ENCODE results near the gene ZFPM1.

The ZFPM1 gene

GRCh38 chr16:88549671-88550245 is 96.7 kb downstream of the ZFPM1 start:
- peak; percentile 26 for DNase-seq

- DNase-seq: peak; percentile 57
Observed at GRCh38 chr16:88550246-88550661, 97.2 kb downstream of the ZFPM1 start.

GRCh38 chr16:88552166-88552565 is 99.1 kb downstream of the ZFPM1 start:
- no peak for DNase-seq

- no peak for DNase-seq
Observed at GRCh38 chr16:88552815-88553214, 99.7 kb downstream of the ZFPM1 start.

GRCh38 chr16:88553739-88554138 is 100.7 kb downstream of the ZFPM1 start:
- DNase-seq: no peak

- DNase-seq: no peak
Observed at GRCh38 chr16:88554711-88555264, 101.7 kb downstream of the ZFPM1 start.

GRCh38 chr16:88556294-88556988 is 103.4 kb downstream of the ZFPM1 start:
- DNase-seq: no peak

GRCh38 chr16:88558457-88559442 is 105.7 kb downstream of the ZFPM1 start:
- DNase-seq: no peak

- peak; percentile 7 for DNase-seq
Observed at GRCh38 chr16:88560714-88561484, 107.8 kb downstream of the ZFPM1 start.

GRCh38 chr16:88561485-88562359 is 108.6 kb downstream of the ZFPM1 start:
- peak; percentile 58 for DNase-seq

GRCh38 chr16:88566158-88566557 is 113.1 kb downstream of the ZFPM1 start:
- no peak for DNase-seq

- no peak for DNase-seq
Observed at GRCh38 chr16:88568710-88569613, 115.9 kb downstream of the ZFPM1 start.

GRCh38 chr16:88569614-88569984 is 116.5 kb downstream of the ZFPM1 start:
- DNase-seq: peak; percentile 7

- DNase-seq: peak; percentile 97
Observed at GRCh38 chr16:88569985-88570690, 117.1 kb downstream of the ZFPM1 start, which contains the start of gene ZC3H18. TSS of gene ZC3H18 (plus strand) at chr16:88570403. CDS start at chr16:88577124, 6,721 bp downstream.

GRCh38 chr16:88570691-88571092 is 117.6 kb downstream of the ZFPM1 start:
- peak; percentile 50 for DNase-seq

GRCh38 chr16:88575251-88575650 is 122.2 kb downstream of the ZFPM1 start:
- DNase-seq: no peak

- no peak for DNase-seq
Observed at GRCh38 chr16:88576307-88576706, 123.2 kb downstream of the ZFPM1 start.

- no peak for DNase-seq
Observed at GRCh38 chr16:88577166-88577565, 124.1 kb downstream of the ZFPM1 start.

All from CD4-positive, alpha-beta T cell treated with Interleukin-6 for 4 hours (primary cell).